ENCODE data around the gene SLAMF6. TPM values are rescaled to one million over a fixed set of nuclear protein-coding genes. Genes with fewer than 3 reads are reported as not detected.
"Not testable (repeated sequence)": the region's sequence is repeated elsewhere in the genome, so short reads cannot be mapped to it uniquely, and the experiment has no call there.

The SLAMF6 gene
- total RNA-seq, 1 experiment from 2014 or later: not detected

- no peak for TF ChIP-seq CTCF (IDR thresholded peaks at IDR 0.05; ENCODE audit: unreplicated experiment)
- H3K4me1 Mint-ChIP-seq (ENCODE audit: insufficient read depth, unreplicated experiment): no peaks in the 10 kb centered on the region
- H3K27ac Mint-ChIP-seq (ENCODE audit: low read depth, unreplicated experiment): no peak overlapping the region
- no peaks in the 10 kb centered on the region for H3K36me3 Mint-ChIP-seq (ENCODE audit: insufficient read depth, unreplicated experiment)
- intact Hi-C loops (cut with micrococcal nuclease): no loop called here
- DNase-seq (ENCODE audit: unreplicated experiment): no peak
- ChIA-PET POLR2A (interaction anchor here (0.6 to 1.3 kb wide), 2 partner anchors 11 to 745 kb away, joined by 3 to 4 read pairs; no protein-coding TSS in a partner anchor), CTCF (interaction anchor here (0.7 to 0.9 kb wide), 3 partner anchors 10 to 727 kb away, joined by 4 to 6 read pairs (median 4); no protein-coding TSS in a partner anchor)
- no peak overlapping the region for H3K4me3 Mint-ChIP-seq (ENCODE audit: unreplicated experiment)
- peaks cover 36% of the 10 kb centered on the region for H3K27me3 Mint-ChIP-seq (ENCODE audit: insufficient read depth, unreplicated experiment)
- BruUV-seq (replicated peaks): no TSS peak
- peaks cover 8% of the 10 kb centered on the region for H3K9me3 Mint-ChIP-seq (ENCODE audit: unreplicated experiment)
These were observed 22.6 kb downstream of the SLAMF6 start for GRCh38 chr1:160500321-160500990.

DNA sequence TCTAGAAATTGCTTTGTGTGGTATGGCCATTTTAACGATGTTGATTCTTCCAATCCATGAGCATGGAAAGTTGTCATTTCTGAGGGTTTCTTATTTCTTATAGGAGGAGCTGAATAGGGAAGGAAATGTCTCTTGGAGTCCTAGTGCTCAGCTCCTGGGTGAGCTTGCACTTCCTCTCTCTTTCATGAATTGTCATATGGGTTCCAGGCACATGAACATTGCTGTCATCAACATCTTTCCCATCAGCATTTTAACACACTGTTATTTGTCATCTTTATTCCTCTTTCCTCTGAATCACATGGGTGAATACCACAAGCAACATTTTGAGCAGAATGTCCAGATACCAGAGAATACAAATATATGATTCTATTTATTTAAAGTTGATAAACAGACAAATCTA is 23.4 kb downstream of the SLAMF6 start:
- CTCF ChIA-PET: interaction anchor here (0.9 to 1.5 kb wide), 2 partner anchors 36 to 44 kb away, joined by 3 to 4 read pairs; no protein-coding TSS in a partner anchor

GRCh38 chr1:160498301-160499065 is 24.6 kb downstream of the SLAMF6 start:
- intact Hi-C loops (cut with micrococcal nuclease); H3K4me3 Mint-ChIP-seq (ENCODE audit: unreplicated experiment); H3K36me3 Mint-ChIP-seq (ENCODE audit: insufficient read depth, unreplicated experiment); DNase-seq (ENCODE audit: unreplicated experiment); BruUV-seq (replicated peaks); H3K4me1 Mint-ChIP-seq (ENCODE audit: insufficient read depth, unreplicated experiment); H3K27ac Mint-ChIP-seq (ENCODE audit: low read depth, unreplicated experiment); H3K9me3 Mint-ChIP-seq (ENCODE audit: unreplicated experiment): not testable (repeated sequence)
- ChIA-PET CTCF (interaction anchor here (0.6 to 2.9 kb wide), 5 partner anchors 11 to 1270 kb away, joined by 3 to 8 read pairs (median 3); no protein-coding TSS in a partner anchor), POLR2A (interaction anchor here (0.7 to 1.2 kb wide), 2 partner anchors 21 to 44 kb away, joined by 3 to 5 read pairs; no protein-coding TSS in a partner anchor)
- H3K27me3 Mint-ChIP-seq (ENCODE audit: insufficient read depth, unreplicated experiment): peaks cover 24% of the 10 kb centered on the region

More for the DNA sequence above, 23.4 kb downstream of the SLAMF6 start:
- no TSS peak for BruUV-seq (replicated peaks)
- peaks cover 7% of the 10 kb centered on the region for H3K9me3 Mint-ChIP-seq (ENCODE audit: unreplicated experiment)
- H3K4me1 Mint-ChIP-seq (ENCODE audit: insufficient read depth, unreplicated experiment): no peaks in the 10 kb centered on the region
- no peaks in the 10 kb centered on the region for H3K36me3 Mint-ChIP-seq (ENCODE audit: insufficient read depth, unreplicated experiment)
- TF ChIP-seq CTCF (IDR thresholded peaks at IDR 0.05; ENCODE audit: unreplicated experiment): no peak
- DNase-seq (ENCODE audit: unreplicated experiment): no peak
- no peak overlapping the region for H3K27ac Mint-ChIP-seq (ENCODE audit: low read depth, unreplicated experiment)
- POLR2A ChIA-PET: no interaction called here
- H3K4me3 Mint-ChIP-seq (ENCODE audit: unreplicated experiment): no peak overlapping the region
- intact Hi-C loops (cut with micrococcal nuclease): no loop called here
- H3K27me3 Mint-ChIP-seq (ENCODE audit: insufficient read depth, unreplicated experiment): peaks cover 27% of the 10 kb centered on the region

- Mint-ChIP-seq H3K27ac (ENCODE audit: low read depth, unreplicated experiment) (no peak overlapping the region), H3K4me1 (ENCODE audit: insufficient read depth, unreplicated experiment) (no peaks in the 10 kb centered on the region), H3K4me3 (ENCODE audit: unreplicated experiment) (no peak overlapping the region), H3K27me3 (ENCODE audit: insufficient read depth, unreplicated experiment) (peaks cover 2% of the 10 kb centered on the region), H3K36me3 (ENCODE audit: insufficient read depth, unreplicated experiment) (no peaks in the 10 kb centered on the region), H3K9me3 (ENCODE audit: unreplicated experiment) (no peaks in the 10 kb centered on the region)
- POLR2A ChIA-PET: interaction anchor here (0.5 to 1.0 kb wide), 2 partner anchors 14 to 189 kb away, joined by 4 read pairs; no protein-coding TSS in a partner anchor
- intact Hi-C loops (cut with micrococcal nuclease): no loop called here
- TF ChIP-seq CTCF (IDR thresholded peaks at IDR 0.05; ENCODE audit: unreplicated experiment): no peak
- CTCF ChIA-PET: interaction anchor here (1.0 to 2.9 kb wide), 2 partner anchors 9 to 110 kb away, joined by 4 to 8 read pairs; no protein-coding TSS in a partner anchor
- no peak for DNase-seq (ENCODE audit: unreplicated experiment)
- BruUV-seq (replicated peaks): no TSS peak
These were observed 26.7 kb downstream of the SLAMF6 start for GRCh38 chr1:160496334-160496733.
